SIG-M5 treated with dmso at 0.1 percent for 504 hours (cell line): Measurements from ENCODE around the gene ADAMTS12.
A peak's percentile ranks its signal among the peaks of the same experiment; 100 is the strongest.

ENCODE experiments used
- DNase-seq: peaks from one replicate; lab custom pipeline; 2025; ENCODE audit not compliant: unreplicated experiment; lab: John Stamatoyannopoulos, UW

The ADAMTS12 gene

GRCh38 chr5:33843579-33843978, 48.2 kb downstream of the ADAMTS12 start:
- DNase-seq = no peak

GRCh38 chr5:33842456-33842855, 49.3 kb downstream of the ADAMTS12 start:
- no peak for DNase-seq

- no peak for DNase-seq
Observed at GRCh38 chr5:33841891-33842290, 49.9 kb downstream of the ADAMTS12 start.

- DNase-seq = no peak
Observed at GRCh38 chr5:33840927-33841547, 50.8 kb downstream of the ADAMTS12 start.

GRCh38 chr5:33837301-33837700, 54.5 kb downstream of the ADAMTS12 start:
- DNase-seq = no peak

GRCh38 chr5:33834334-33834733, 57.5 kb downstream of the ADAMTS12 start:
- DNase-seq = no peak

- DNase-seq = no peak
Observed at GRCh38 chr5:33833237-33833575, 58.6 kb downstream of the ADAMTS12 start.

- DNase-seq = no peak
Observed at GRCh38 chr5:33832404-33833236, 59.2 kb downstream of the ADAMTS12 start.

GRCh38 chr5:33831041-33831440, 60.7 kb downstream of the ADAMTS12 start:
- DNase-seq = no peak

- no peak for DNase-seq
Observed at GRCh38 chr5:33829430-33829829, 62.4 kb downstream of the ADAMTS12 start.

- no peak for DNase-seq
Observed at GRCh38 chr5:33828626-33829308, 63.0 kb downstream of the ADAMTS12 start.

GRCh38 chr5:33827885-33828284, 63.9 kb downstream of the ADAMTS12 start:
- DNase-seq = no peak

- DNase-seq = no peak
Observed at GRCh38 chr5:33827018-33827707, 64.6 kb downstream of the ADAMTS12 start.

GRCh38 chr5:33824516-33825195, 67.1 kb downstream of the ADAMTS12 start:
- DNase-seq = peak; percentile 65

GRCh38 chr5:33817301-33817700, 74.5 kb downstream of the ADAMTS12 start:
- no peak for DNase-seq

- no peak for DNase-seq
Observed at GRCh38 chr5:33816791-33817190, 75.0 kb downstream of the ADAMTS12 start.

- no peak for DNase-seq
Observed at GRCh38 chr5:33812746-33813145, 79.0 kb downstream of the ADAMTS12 start.

- DNase-seq = no peak
Observed at GRCh38 chr5:33810491-33811120, 81.2 kb downstream of the ADAMTS12 start.

GRCh38 chr5:33809936-33810335, 81.9 kb downstream of the ADAMTS12 start:
- no peak for DNase-seq

- no peak for DNase-seq
Observed at GRCh38 chr5:33808699-33809098, 83.1 kb downstream of the ADAMTS12 start.
